HepG2 (cell line): ENCODE measurements around the gene PTPRCAP. TPM values are rescaled to one million over a fixed set of nuclear protein-coding genes. Genes with fewer than 3 reads are reported as not detected.

Experiments used
- ATAC-seq: fragments of 200-7000 bp; cut with Tn5 transposase; 3 replicates; pipeline ENCODE4 v1.9.1; 2020; ENCODE audit warnings: mild to moderate bottlenecking, moderate library complexity
- BruUV-seq: library from RNA; stranded (reverse); fragments of 400-500 nt; replicated peaks from 2 replicates; lab custom pipeline; 2021; lab: Mats Ljungman, UMichigan
- CTCF ChIA-PET: fragments of 300-600 bp; formaldehyde crosslinking; extraction: SDS; loops from one replicate; lab custom pipeline; 2021; ENCODE audit warnings: low total read pairs, inconsistent platforms, low intra/inter-chr PET ratio; lab: Yijun Ruan, JAX
- POLR2A ChIA-PET: fragments of 350-600 bp; sonication (Branson Sonifier 250); formaldehyde crosslinking; loops from one replicate; lab custom pipeline; 2020; ENCODE audit warnings: antibody characterized with exemption, inconsistent platforms; lab: Yijun Ruan, JAX
- DNase-seq: peaks from one replicate; pipeline ENCODE4 v3.0.0-alpha.2; 2015; ENCODE audit warnings: low spot score
- FAIRE-seq: peaks from 3 replicates; lab custom pipeline; 2011; peaks lifted over from hg19 to GRCh38; lab: Jason Lieb, UNC
- H2AFZ ChIP-seq: one replicate; pipeline ENCODE4 v1.6.1; 2011; ENCODE audit warnings: low read length, inconsistent platforms
- H3K27ac ChIP-seq: fragments of 300-600 bp; 3 replicates; pipeline ENCODE4 v1.8.0; 2011; ENCODE audit warnings: mixed run types, mild to moderate bottlenecking, mixed read lengths, low read length, inconsistent platforms; ENCODE audit not compliant: insufficient read depth; ENCODE audit errors: extremely low read length
- H3K27me3 ChIP-seq, 2 experiments: fragments of 200-600 bp in 1 of 2; 2 replicates in 1 of 2; 3 replicates in 1 of 2; pipeline versions ENCODE4 v1.6.0 to v1.8.0; 2011; ENCODE audit warnings: low read length in 2 of 2, mild to moderate bottlenecking in 2 of 2, moderate library complexity in 2 of 2, inconsistent platforms in 1 of 2; ENCODE audit not compliant: insufficient read depth in 2 of 2, control insufficient read depth in 1 of 2
- H3K36me3 ChIP-seq, 2 experiments: fragments of 200-600 bp in 1 of 2; replicated peaks in 1 of 2; 2 replicates in 1 of 2; 3 replicates in 1 of 2; pipeline versions ENCODE4 v1.5.1 to v1.8.0; 2011; ENCODE audit warnings: low read length in 2 of 2, inconsistent platforms in 1 of 2; ENCODE audit not compliant: insufficient read depth in 2 of 2, control insufficient read depth in 1 of 2
- H3K4me1 ChIP-seq: 2 replicates; pipeline ENCODE4 v1.5.1; 2012; ENCODE audit warnings: low read length, inconsistent platforms; ENCODE audit not compliant: insufficient read depth
- H3K4me2 ChIP-seq: 2 replicates; pipeline ENCODE4 v1.6.0; 2011; ENCODE audit warnings: low read depth, low read length, inconsistent platforms
- H3K4me3 ChIP-seq, 3 experiments: fragments of 200-600 bp in 1 of 3; sonication (generic), shearing (Covaris generic) in 1 of 3; replicated peaks in 1 of 3; 2 replicates each; pipeline ENCODE4 v1.5.1; 2011 to 2016; ENCODE audit warnings: low read length in 3 of 3, inconsistent platforms in 2 of 3, low read depth in 2 of 3, mild to moderate bottlenecking in 2 of 3, control low read depth in 1 of 3, mixed read lengths in 1 of 3; ENCODE audit not compliant: insufficient read depth in 1 of 3
- H3K79me2 ChIP-seq: one replicate; pipeline ENCODE4 v1.6.1; 2011; ENCODE audit warnings: low read length, inconsistent platforms; ENCODE audit not compliant: insufficient read depth
- H3K9ac ChIP-seq: 2 replicates; pipeline ENCODE4 v1.6.0; 2011; ENCODE audit warnings: mild to moderate bottlenecking, low read depth, low read length, inconsistent platforms; ENCODE audit not compliant: insufficient read depth
- H3K9me3 ChIP-seq: 2 replicates; pipeline ENCODE4 v1.5.1; 2012; ENCODE audit warnings: mild to moderate bottlenecking, low read length
- H4K20me1 ChIP-seq: 2 replicates; pipeline ENCODE4 v1.6.0; 2011; ENCODE audit warnings: inconsistent platforms, mild to moderate bottlenecking, low read length, moderate library complexity; ENCODE audit not compliant: insufficient read depth
- ARID4A ChIP-seq: sonication (generic); formaldehyde crosslinking; IDR thresholded peaks from 2 replicates; pipeline ENCODE4 v1.5.0; 2020; ENCODE audit warnings: mild to moderate bottlenecking, missing genetic modification reagents, borderline replicate concordance
- ARNT ChIP-seq: fragments of 450-650 bp; IDR thresholded peaks from 2 replicates; pipeline ENCODE4 v1.6.1; 2017
- CEBPG ChIP-seq: IDR thresholded peaks from 2 replicates; pipeline ENCODE4 v1.6.1; 2016
- CTCF ChIP-seq: sonication (generic); formaldehyde crosslinking; IDR thresholded peaks from 2 replicates; pipeline ENCODE4 v1.5.0; 2020; ENCODE audit warnings: mild to moderate bottlenecking, missing genetic modification reagents, moderate library complexity
- KMT2B ChIP-seq: IDR thresholded peaks from 2 replicates; pipeline ENCODE4 v1.6.1; 2016; ENCODE audit warnings: missing genetic modification reagents, missing compliant biosample characterization
- NONO ChIP-seq, 2 experiments: fragments of 450-650 bp in 1 of 2; sonication (generic) in 1 of 2; formaldehyde crosslinking in 1 of 2; IDR thresholded peaks in 1 of 2; conservative IDR thresholded peaks in 1 of 2; 2 replicates each; pipeline versions ENCODE4 v1.6.1 to v1.8.0; 2017 to 2022; ENCODE audit warnings: mild to moderate bottlenecking in 1 of 2, missing genetic modification reagents in 1 of 2, moderate library complexity in 1 of 2
- NR2F6 ChIP-seq, 2 experiments: IDR thresholded peaks; 2 replicates each; pipeline ENCODE4 v1.6.1; 2016; ENCODE audit warnings: antibody characterized with exemption in 1 of 2, mild to moderate bottlenecking in 1 of 2
- PCBP1 ChIP-seq: fragments of 200-400 bp; formaldehyde crosslinking; IDR thresholded peaks from 2 replicates; pipeline ENCODE4 v1.6.1; 2017; ENCODE audit warnings: mild to moderate bottlenecking, low read depth, low read length, borderline replicate concordance
- RAD21 ChIP-seq: fragments of 450-650 bp; formaldehyde crosslinking; IDR thresholded peaks from 2 replicates; pipeline ENCODE4 v1.5.0; 2020; ENCODE audit warnings: mild to moderate bottlenecking
- RBFOX2 ChIP-seq: fragments of 200-400 bp; formaldehyde crosslinking; IDR thresholded peaks from 2 replicates; pipeline ENCODE4 v1.6.1; 2017; ENCODE audit warnings: low read depth, mild to moderate bottlenecking, low read length
- THAP11 ChIP-seq: IDR thresholded peaks from 2 replicates; pipeline ENCODE4 v1.6.1; 2016; ENCODE audit warnings: missing biosample characterization, missing genetic modification reagents
- ZFP91 ChIP-seq: sonication (generic); formaldehyde crosslinking; IDR thresholded peaks from 2 replicates; pipeline ENCODE4 v1.9.0; 2022; ENCODE audit warnings: missing genetic modification reagents, mild to moderate bottlenecking, borderline replicate concordance
- ZFX ChIP-seq: sonication (generic); formaldehyde crosslinking; IDR thresholded peaks from 2 replicates; pipeline ENCODE4 v1.4.0; 2020; ENCODE audit warnings: mild to moderate bottlenecking, low read depth, missing genetic modification reagents, moderate library complexity
- ZNF484 ChIP-seq: sonication (generic); formaldehyde crosslinking; IDR thresholded peaks from 2 replicates; pipeline ENCODE4 v1.5.1; 2020; ENCODE audit warnings: mild to moderate bottlenecking, low read depth, missing genetic modification reagents, borderline replicate concordance
- WGBS: methylation state at CpG from one replicate; pipeline ENCODE4 v1.1.6; 2017; ENCODE audit warnings: low lambda C conversion rate; 5-methylcytosine and 5-hydroxymethylcytosine counted together
- in situ Hi-C: cut with HindIII; loops from 2 replicates; pipeline ENCODE4 v1.10.0; 2017; ENCODE audit warnings: low pct_unique_long_range_greater_than_20kb; ENCODE audit not compliant: extremely low pct_ligation_motif_present
- intact Hi-C: fragments of 100-400 bp; cut with micrococcal nuclease; formaldehyde crosslinking; loops from one replicate; pipeline ENCODE4 v1.10.0; 2022; ENCODE audit not compliant: unreplicated experiment
- polyA plus RNA-seq, 8 experiments: library from polyadenylated mRNA; depleted of rRNA in 3 of 8; stranded (reverse) in 7 of 8; unstranded in 1 of 8; fragments of >200 nt; fragmentation: Illumina TruSeq in 4 of 8; extraction: Trizol in 4 of 8; gene quantifications; 2 replicates each; pipeline versions ENCODE4 v1.2.1 to v1.2.3, GENCODE V29; 2011 to 2016; ENCODE audit warnings: low read depth in 4 of 8, missing spikeins in 1 of 8, mixed read lengths in 1 of 8; ENCODE audit not compliant: insufficient read depth in 1 of 8
- total RNA-seq, 5 experiments: library from RNA; depleted of rRNA; stranded (reverse); fragments of >200 nt; fragmentation: Illumina TruSeq; extraction: Trizol; gene quantifications; 2 replicates each; pipeline ENCODE4 v1.2.3, GENCODE V29; 2016; ENCODE audit warnings: low read depth in 1 of 5
- TF ChIP-seq, protein P1 (sequence below): sonication (generic); formaldehyde crosslinking; IDR thresholded peaks from 2 replicates; pipeline ENCODE4 v1.4.0; 2020; ENCODE audit warnings: missing genetic modification reagents

The PTPRCAP gene
- total and polyA plus RNA-seq, 2 of the 13 experiments (the other 11 are each of a cell fraction or from before 2014, with no cell fraction given): 0.60 to 0.70 TPM

DNA sequence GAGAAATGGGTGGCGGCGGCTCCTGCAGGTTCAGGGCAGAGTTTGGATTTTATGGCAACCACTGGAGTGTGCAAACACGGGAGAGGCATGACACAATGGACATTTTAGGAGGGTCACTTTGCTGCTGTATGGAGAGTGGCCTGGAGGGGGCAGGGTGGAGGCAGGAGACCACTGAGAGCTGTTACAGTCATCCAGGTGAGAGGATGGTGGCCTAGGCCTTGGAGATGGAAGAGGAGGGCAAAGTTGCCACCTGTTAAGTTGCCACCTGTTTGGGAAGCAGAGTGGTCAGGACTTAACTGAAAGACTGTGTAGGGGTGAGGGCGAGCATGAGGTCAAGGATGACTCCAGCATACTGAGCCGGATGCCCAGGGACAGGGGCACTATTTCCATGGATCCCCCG is 48.0 kb downstream of the PTPRCAP start:
- Histone ChIP-seq H2AFZ (no peak overlapping the region), H4K20me1 (no peaks in the 10 kb centered on the region), H3K27ac (no peak overlapping the region), H3K79me2 (peaks cover 10% of the 10 kb centered on the region), H3K9me3 (no peaks in the 10 kb centered on the region), H3K4me2 (no peak overlapping the region), H3K4me3 (no peak overlapping the region), H3K36me3 (peaks cover 0 to 2% of the 10 kb centered on the region in 2 experiments; a peak in 1 of 5 replicates), H3K27me3 (peaks cover 1 to 18% of the 10 kb centered on the region in 2 experiments; a peak in 3 of 5 replicates), H3K4me1 (peaks cover 43% of the 10 kb centered on the region), H3K9ac (no peak overlapping the region)
- CTCF ChIA-PET: interaction anchor here (2.4 kb wide), 1 partner anchor 116 kb away, joined by 18 read pairs; the partner anchor contains the start of gene PITPNM1
- intact Hi-C loops: loop anchor here (1.0 to 10.0 kb wide), 2 partner anchors 116 to 145 kb away; partner anchors contain the start of gene PITPNM1
- peak; percentile 65 for ATAC-seq
- POLR2A ChIA-PET: interaction anchor here (0.9 to 1.3 kb wide), 4 partner anchors 12 to 93 kb away, joined by 3 to 9 read pairs (median 3); partner anchors contain the start of genes AIP, POLD4 and PPP1CA
- peak; percentile 64 for DNase-seq
- FAIRE-seq: peak; percentile 88
- in situ Hi-C loops: loop anchor here (5.0 kb wide), 1 partner anchor 37 kb away; the partner anchor contains the start of gene POLD4
- BruUV-seq: no TSS peak
- WGBS: 39% methylated on average over 6 of the region's 6 CpGs
- TF ChIP-seq NR2F6 (IDR thresholded peaks at IDR 0.05) (no peak), NR2F6 (CRISPR knock-in tag; IDR thresholded peaks at IDR 0.05) (no peak), NONO (IDR thresholded peaks at IDR 0.05) (no peak), NONO (CRISPR knock-in tag; conservative IDR thresholded peaks at IDR 0.05) (peak; percentile 30; the same call in 1 of the 2 replicates), PCBP1 (no peak), ARID4A (CRISPR knock-in tag) (peak; percentile 11; the same call in 1 of the 2 replicates), ARNT (no peak), RBFOX2 (no peak), ZFP91 (CRISPR knock-in tag) (peak; percentile 33; the same call in 1 of the 2 replicates), THAP11 (CRISPR knock-in tag) (0 out of 2 replicates have a peak, but pooled peaks have one; percentile 24), ZNF484 (CRISPR knock-in tag) (no peak), ZFX (CRISPR knock-in tag) (peak; percentile 62; the same call in 1 of the 2 replicates), CTCF (peak; percentile 85), RAD21 (peak; percentile 73), CEBPG (CRISPR knock-in tag) (peak; percentile 18; the same call in 1 of the 2 replicates), KMT2B (CRISPR knock-in tag) (no peak)
- TF ChIP-seq, protein P1, sequence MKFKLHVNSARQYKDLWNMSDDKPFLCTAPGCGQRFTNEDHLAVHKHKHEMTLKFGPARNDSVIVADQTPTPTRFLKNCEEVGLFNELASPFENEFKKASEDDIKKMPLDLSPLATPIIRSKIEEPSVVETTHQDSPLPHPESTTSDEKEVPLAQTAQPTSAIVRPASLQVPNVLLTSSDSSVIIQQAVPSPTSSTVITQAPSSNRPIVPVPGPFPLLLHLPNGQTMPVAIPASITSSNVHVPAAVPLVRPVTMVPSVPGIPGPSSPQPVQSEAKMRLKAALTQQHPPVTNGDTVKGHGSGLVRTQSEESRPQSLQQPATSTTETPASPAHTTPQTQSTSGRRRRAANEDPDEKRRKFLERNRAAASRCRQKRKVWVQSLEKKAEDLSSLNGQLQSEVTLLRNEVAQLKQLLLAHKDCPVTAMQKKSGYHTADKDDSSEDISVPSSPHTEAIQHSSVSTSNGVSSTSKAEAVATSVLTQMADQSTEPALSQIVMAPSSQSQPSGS (CRISPR knock-in tag): no peak
